GM18858 (cell line): ENCODE results near the gene DYSF.

ENCODE experiments used
- ATAC-seq: cut with Tn5 transposase; IDR thresholded peaks from one replicate; pipeline ENCODE4 v1.9.1; 2021; ENCODE audit not compliant: unreplicated experiment

Gene DYSF

DNA sequence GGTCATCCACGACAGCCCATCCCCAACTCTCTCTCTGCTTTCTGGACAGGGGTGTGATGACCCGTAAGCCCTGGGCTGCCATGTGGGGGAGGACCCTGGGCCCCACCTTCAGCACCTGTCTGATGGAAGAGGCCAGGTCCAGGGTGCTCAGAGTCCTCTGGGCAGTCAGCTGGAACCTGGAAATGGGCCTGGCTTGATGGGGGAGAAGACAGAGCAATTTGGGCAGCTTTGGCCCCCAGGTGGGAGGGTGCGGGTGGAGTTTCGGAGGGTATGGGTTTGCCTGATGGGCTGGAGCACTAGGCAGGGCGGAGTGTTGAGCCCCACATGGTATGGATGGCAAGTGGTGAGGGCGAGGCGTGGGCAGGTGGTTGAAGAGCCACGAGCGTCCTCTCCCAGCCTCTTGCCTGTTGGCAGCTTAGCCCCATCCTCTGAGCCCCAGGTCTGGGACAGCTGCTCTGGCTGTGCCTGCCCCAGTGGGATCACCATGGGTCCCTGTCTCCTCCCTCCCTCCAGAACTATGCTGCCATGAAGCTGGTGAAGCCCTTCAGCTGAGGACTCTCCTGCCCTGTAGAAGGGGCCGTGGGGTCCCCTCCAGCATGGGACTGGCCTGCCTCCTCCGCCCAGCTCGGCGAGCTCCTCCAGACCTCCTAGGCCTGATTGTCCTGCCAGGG, 232.7 kb downstream of the DYSF start:
- no peak for ATAC-seq

DNA sequence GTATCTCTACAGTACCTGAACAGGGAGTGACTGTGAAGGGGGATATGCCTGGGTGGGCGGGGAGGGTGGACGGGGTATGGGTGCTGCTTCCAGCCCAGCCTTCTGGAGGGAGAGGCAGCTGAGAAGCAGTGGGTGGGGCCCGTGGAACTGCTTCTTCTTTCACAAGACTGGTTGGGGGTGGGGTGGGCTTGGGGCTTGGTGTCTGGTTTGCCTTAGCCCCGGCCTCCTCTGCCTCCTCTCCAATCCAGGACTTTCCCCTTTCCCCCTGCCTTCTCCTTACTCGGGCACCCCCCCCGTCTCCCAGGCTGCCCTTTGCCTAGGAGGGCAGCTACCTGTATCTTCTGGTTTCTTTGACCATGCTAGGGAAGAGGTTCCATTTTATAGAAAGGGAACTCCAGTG, 233.4 kb downstream of the DYSF start:
- no peak for ATAC-seq

DNA sequence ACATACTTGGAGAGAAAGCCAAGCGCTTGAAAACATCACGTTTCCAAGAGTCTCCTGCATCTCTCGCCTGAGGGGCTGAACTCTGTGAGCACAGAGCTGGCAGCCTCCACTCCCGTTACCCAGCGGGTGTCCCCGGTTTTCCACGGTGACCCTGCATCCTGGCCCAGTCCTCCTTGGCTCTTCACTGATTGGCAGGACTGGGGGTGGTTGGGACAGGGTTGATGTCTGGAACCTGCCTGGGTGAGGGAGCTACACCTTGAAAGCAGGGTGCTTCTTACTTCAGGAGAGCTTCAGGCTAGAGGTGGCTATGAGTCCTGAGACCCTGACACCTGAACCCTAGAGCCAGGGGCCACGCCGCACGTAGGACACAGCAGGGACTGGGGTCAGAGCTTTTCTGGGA, 234.1 kb downstream of the DYSF start:
- no peak for ATAC-seq

DNA sequence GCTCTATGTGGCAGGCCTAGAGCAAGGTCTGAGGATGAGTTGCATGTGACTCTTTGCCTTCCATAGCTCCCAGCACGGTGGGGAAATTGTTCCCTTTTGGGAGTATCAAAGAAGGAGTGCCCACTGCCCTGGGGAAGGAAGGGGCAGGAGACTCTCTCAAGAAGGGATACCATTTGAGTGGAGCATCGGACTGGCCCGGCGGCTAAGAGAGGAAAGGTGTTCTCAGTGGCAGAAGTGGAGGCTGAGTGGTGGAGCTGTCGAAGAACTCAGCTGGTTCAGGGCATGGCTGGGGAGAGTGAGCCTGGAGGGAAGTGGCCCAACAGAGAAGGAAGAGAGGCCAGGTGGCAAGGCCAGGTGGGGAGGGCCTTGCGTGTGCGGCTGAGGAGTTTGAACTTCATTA, 235.2 kb downstream of the DYSF start:
- no peak for ATAC-seq

DNA sequence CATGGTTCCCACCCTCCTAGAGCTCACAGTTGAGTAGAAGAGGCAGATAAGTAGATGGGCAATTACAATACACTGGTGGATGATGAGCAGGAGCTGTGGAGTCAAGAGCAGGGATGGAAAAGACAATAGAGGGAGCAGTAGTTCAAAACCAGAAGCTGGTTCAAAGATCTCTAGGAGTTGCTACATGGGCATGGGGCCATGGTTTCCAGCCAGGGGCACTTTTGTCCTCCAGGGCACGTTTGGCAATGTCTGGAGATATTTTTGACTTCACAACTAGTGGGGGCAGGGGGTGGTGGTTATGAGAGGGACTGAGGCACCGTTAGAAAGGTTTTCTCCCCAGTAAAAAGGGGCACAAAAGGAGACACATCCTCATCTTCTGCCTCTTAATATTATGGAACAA, 236.0 kb downstream of the DYSF start:
- no peak for ATAC-seq

DNA sequence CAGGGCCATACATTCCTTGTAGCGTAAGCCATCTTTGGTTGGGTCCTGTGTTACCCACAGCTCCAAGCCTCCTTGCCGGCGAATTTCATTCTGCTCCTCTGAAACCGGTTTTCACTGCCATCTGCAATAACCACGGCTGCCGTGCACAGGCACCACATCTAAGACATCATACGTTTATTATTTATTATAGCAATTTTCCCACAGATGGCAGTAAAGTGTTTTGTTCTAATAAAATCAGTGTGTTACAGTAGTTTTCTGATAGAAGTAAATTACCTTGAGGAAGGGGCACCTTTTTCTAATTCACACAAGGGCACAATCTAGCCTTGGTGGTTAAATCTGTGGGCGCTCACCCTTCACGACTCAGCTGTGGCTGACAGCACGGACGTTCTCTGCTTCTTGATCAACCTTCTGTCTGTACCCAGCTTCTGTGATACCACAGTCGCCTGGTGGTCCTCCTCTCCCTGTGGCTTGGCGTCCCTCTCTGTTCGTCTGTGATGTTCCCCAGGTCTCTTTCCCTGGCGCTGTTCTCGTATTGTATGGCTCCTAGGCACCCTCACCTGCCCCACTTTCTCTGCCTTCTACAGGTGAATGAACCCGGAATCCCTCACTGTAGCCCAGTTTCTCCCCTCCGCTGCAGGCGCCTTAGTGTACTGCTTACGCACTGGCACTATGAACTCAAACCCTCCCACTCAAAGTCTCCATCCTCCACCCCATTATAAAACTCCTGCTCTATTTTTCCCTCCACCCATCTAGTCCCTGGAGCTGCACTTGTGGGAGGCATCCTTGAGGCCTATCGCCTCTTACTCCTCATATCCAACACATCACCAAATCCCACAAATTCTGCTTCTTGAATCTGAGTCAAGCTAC, 236.8 kb downstream of the DYSF start:
- ATAC-seq: no peak

DNA sequence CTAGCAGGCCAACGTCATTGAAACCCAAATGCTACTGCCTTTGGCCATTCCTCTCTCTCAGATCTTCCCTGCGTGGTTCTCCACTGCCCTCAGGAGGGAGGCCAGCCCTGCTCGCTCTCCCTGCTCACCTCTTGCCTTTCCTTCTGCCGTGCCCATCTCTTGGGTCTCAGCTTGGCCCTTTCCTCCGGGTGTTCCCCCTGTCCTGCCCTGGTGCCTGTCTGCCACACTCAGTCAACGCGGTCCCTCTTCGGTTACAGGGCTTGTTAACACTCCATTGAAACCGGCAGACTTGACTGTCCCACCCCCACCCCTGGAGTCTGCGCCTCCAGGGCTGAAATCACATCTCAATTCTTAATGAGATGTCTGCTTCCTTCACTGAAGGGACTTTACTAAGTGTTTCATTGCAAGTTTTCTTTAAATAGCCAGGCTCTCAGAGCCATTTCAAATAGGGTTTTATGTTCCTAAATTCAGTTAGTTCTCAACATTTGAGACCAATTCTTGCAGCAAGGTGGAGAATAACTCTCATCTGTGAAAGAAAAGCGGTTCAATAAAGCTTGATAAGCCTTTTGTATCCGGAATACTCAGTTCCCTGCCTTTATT, 237.6 kb downstream of the DYSF start:
- ATAC-seq: no peak

DNA sequence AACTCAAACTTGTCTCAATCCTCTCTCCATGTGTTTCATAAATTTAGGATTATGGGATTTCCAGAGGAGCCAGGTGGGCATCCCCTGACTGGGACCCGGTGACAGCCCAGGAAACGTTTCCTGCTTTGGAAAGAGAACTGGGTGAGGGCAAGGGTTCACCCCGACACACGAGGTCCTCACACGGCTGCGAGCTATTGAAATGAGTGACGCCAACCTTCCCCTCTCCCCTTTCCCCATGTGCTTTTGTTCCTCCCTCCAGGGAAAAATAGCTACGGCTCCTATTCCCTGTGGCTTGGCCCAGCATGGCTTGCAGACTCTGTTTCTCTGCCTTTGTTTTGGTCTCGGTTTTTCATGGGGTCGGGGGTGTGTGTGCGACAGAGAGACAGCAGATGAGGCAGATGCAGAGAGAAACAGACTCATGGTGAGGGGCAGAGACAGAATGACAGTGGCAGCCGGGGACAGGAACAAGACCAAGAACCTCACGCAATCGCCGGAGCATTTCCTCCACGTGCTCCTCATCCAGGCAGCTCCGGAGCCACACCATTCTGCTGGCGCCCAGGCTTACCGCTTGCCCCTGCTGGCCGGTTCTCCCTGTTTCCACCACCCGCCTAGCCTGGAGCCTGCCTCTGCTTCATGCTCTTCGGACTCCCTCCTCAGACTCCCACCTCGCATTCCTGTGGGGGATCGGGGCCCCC, 238.5 kb downstream of the DYSF start:
- ATAC-seq: no peak

DNA sequence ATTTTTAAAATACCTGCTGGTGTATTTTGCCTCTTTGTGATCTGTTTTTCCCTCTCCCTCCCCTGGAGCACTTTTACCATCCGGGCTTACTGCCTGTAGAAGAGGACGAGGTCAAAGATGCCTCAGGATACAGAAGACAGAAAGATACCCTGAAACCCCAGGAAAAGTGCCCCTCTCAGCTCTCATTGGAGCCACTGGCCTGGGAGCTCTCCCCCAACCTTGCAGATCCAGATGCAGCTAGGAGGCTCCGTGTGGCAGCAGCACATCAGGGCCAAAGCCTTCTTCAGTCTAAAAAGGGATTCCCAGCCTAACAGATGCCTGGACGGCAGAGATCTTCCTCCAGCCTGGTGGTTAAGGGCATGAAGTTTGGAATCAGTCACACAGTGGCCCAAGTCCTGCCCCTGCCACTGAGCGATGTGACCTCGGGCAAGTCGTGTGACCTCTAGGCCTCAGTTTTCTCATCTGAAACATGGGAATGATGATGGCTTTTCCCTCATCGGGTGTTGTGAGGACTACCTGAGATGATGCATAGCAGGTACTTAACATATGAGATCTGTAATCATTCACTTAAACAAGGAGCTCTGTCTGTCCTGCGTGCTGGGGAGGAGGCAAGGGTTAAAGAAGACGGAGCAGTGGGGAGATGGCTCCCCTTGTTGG, 239.4 kb downstream of the DYSF start:
- ATAC-seq: no peak

DNA sequence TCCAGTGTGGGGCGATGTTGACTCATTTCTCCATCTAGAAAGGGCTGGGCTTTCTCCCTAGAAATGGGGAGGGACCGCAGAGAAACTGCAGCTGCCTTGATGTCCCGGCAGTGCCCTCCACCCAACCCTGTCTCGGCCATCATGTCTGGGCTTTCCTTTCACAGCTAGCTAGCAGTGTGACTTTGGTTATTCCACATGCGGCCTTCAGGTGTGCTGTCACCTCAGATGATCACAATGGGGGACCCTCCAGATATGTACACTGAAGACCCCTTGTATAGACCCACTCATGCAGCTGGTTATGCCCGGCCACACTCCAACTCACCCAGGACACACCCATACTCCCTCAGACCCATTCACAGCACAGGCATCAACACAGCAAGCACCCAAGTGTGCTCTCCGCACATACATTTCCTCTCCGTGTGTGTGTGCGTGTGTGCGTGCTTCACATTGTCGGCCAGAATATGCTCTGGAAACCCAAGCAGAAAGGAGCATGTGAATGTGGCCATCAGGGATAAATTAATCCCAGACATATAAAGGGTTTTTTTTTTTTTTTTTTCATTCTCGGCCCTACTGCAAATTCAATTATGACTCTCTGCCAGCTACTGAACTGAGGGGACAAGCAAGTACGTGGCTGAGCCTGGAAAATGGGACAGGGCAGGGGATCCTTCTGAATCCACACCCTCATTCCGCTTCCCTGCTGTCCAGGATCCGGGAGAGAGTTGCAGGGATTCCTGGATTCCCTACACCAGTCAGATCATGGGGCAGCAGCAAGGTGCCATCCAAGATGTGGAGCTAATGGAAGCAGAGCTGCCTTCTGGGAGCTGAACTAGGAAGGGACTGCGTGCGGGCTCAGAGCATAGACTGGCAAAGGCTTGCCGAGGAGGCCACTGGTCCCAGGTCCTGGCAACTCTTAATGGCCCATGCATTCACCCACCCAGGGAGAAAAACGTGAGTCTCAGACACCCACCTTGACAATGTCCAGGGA, 240.2 kb downstream of the DYSF start:
- no peak for ATAC-seq

DNA sequence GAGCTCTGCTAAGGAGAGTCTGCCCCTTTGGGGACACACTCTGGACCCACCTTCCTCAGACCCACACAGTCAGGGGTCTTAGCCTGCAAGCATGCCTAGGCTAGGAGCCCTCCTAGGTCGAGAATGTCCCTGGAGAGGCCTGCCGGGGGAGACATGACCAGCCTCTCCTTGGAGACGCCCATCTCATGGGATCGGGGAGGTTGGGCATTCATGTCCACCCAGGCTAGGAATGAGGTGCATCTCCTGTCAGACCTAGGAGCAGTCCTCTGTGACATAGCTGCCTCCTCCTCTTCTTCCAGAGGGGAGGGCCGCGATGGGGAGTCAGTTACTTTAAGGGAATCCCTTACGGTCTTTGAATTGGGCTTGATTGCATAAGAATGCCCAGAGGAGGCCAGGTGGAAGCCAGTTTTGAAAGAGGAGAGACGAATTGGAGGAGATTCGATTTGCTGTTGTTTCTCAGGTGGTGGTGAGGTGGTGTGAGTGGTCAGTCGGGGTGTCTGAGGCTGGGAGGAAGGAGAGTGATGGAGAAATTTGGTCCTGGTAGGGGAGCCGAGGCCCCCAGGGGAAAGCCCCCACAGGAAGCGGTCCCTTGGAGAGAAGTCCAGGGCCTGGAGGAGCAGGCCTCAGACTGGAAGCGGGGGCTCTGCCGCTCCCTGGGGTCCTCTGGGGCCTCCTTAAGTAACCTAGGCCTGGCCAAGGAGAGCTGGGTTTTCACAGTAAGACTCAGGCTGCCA, 241.3 kb downstream of the DYSF start:
- no peak for ATAC-seq

DNA sequence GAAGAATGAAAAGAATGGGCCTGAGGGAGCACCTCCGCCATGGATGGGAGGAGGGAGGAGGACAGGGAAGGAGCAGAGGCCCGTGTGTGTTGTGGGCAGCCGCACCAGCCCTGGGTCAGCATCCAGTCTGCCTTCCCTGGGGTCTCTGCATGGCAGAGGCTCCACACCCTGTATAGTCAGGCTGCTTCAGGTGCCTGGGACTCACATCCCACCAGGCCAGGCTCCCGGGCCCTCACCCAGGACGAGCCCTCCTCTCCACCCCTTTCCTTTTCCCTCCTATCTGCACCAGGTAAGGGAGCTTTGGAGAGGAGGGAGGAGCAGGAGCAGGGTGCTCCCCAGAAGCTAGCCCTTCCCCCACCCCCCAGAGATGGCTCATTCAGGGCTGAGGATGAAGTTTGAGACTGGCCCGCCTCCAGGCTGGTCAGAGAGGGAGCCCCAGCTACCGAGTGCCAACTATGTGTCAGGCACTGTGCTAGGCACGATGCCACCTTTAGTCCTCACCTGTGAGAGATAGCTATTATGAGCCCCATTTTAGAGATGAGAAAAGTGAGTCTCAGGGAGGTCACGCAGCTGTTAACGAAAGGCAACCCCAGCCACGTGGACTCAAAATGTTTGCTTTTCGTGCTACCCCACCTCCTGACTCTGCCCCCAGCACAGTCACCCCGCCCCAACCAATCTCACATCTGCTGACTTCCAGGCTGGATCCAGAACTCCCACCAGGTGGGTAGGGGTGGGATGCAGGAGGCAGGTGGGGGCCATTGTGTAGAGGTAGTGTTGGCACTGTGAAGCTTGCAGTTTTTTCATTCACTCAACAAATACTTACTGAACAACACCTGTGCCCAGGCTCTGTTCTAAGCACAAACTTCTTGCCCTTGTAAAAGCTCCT, 242.1 kb downstream of the DYSF start:
- no peak for ATAC-seq

DNA sequence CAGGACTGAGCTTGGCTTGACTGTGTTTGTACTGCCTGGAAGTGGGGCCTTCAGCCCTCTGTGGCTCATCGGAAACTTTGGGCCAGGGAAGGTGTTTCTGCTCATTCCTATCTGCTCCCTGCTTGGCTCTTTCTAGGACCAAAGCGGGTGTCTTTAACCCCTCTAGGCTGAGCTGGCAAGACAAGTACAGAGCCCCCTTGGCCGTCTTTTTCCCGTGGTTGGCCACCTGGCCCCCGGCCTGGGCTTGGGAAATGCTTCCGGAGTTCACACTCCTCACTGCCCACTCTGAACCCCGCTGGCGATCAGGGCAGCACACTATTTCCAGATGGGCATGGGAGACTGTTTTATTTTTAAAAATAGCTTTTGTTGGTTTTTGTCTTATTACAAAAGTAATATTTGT, 243.0 kb downstream of the DYSF start:
- no peak for ATAC-seq

DNA sequence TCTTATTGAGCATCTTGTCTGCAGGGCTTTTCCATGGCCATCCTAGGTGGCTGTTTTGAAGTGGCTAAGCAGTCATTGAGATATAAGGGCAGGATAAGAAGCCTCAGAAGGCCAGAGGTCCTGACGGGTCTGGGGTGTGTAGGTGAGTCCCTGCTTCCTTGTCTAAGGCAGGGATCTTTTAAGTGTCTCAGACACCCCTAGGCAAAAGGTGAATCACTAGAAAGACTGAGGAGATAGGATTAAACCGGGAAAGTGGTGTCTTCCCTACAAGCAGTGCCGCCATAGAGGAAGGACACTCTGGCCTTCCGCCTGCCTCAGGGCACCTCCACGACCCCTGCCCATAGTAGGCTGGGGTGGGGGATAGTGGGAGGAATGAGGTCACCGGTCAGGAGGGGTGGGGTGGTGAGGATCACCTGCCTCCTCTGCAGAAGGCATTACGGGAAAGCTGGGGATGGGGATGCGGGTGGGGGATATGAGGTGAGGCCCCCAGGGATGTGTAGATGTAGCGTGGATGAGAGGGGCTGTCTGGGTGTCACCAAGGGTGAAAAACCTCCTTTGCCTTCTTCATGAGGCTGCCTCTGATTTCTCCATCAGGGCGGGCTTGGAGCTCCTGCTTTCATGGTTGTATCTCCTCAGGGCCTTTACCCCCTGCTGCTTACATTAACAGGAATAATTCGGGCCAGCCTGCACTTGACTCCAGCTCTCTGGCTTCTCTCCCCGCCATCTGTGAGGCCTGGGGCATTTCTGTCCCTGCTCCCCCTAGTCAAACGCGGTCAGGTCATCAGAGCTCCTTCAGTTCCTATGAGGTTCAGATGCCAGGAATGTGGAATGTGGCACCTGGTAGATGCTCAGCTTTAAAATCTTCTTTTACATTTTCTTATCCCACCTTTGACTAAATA, 244.0 kb downstream of the DYSF start:
- no peak for ATAC-seq

DNA sequence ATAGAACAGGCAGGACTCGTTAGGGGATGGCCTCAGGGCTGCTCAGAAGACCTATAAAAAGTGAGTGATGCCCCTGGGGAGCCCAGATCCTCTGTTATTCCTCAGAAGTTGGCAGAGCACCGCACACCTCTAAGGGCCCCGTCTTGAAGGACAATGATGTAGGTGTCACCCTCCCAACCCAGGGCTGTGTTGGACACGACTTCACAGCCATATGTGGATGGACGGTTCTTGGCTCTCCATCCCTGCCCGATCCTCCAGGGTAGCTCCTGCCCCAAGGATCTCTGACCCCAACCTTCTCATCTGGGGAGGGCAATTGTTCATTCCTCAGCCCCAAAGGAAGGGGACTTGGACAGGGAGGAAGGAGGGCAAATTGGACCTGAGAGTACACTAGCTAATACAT, 246.1 kb downstream of the DYSF start:
- no peak for ATAC-seq

DNA sequence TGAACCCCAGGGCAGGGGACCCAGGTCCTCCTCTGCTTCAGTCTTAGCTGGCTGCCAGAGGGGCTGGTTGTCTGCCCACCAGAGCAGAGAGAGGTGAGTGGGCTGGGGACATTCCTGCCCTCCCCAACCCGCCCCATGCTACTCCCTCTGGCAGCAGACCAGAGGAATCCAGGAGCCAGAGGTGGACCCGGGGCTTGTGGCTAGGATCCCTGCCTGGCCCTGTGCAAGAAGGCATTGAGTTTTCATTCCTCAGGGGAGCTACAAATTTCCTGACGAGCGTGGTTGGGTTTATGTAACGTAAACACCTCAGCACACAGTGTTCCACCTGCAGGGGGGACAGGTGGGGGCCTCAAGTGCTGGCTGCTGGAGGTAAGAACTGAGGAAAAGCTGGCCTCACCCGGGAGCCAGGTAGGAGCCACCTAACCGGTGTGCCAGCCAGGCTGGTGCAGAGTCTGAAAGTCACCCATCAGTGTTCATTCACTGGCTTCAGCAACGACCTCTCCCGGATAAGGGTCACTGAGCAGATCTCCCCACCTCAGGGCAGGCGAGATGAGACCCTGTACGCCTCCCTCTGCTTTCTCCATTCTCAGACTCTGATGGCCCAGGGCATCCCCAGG, 246.8 kb downstream of the DYSF start:
- ATAC-seq: no peak
